ENCODE data around the gene INHBC.

INHBC gene

GRCh38 chr12:57470286-57470969 lies 35.8 kb downstream of the INHBC start:
- no peak for DNase-seq

- no peak for DNase-seq
Measured at GRCh38 chr12:57470970-57471656, 36.5 kb downstream of the INHBC start.

- DNase-seq = no peak
Measured at GRCh38 chr12:57471661-57472060, 37.1 kb downstream of the INHBC start.

- no peak for DNase-seq
Measured at GRCh38 chr12:57472391-57472790, 37.8 kb downstream of the INHBC start.

- no peak for DNase-seq
Measured at GRCh38 chr12:57473392-57473791, 38.8 kb downstream of the INHBC start.

GRCh38 chr12:57473886-57474285 lies 39.3 kb downstream of the INHBC start:
- DNase-seq = no peak

GRCh38 chr12:57474430-57474829 lies 39.8 kb downstream of the INHBC start:
- DNase-seq = no peak

GRCh38 chr12:57474862-57475261 lies 40.3 kb downstream of the INHBC start:
- peak; percentile 22 for DNase-seq

- no peak for DNase-seq
Measured at GRCh38 chr12:57475271-57476161, 40.9 kb downstream of the INHBC start.

- no peak for DNase-seq
Measured at GRCh38 chr12:57476162-57476992, 41.8 kb downstream of the INHBC start.

- no peak for DNase-seq
Measured at GRCh38 chr12:57476993-57477709, 42.6 kb downstream of the INHBC start.

- DNase-seq = no peak
Measured at GRCh38 chr12:57477710-57478681, 43.4 kb downstream of the INHBC start.

GRCh38 chr12:57479043-57479375 lies 44.4 kb downstream of the INHBC start:
- DNase-seq = no peak

GRCh38 chr12:57479376-57480115 lies 45.0 kb downstream of the INHBC start, which contains the start of gene ARHGAP9:
Gene ARHGAP9 (minus strand): TSS chr12:57479866. CDS start chr12:57479406, 460 bp downstream.
- DNase-seq = no peak

- no peak for DNase-seq
Measured at GRCh38 chr12:57481671-57482070, 47.1 kb downstream of the INHBC start.

GRCh38 chr12:57483466-57483865 lies 48.9 kb downstream of the INHBC start:
- no peak for DNase-seq

GRCh38 chr12:57485695-57486094 lies 51.1 kb downstream of the INHBC start:
- DNase-seq = no peak

- no peak for DNase-seq
Measured at GRCh38 chr12:57487055-57487596, 52.5 kb downstream of the INHBC start.

GRCh38 chr12:57487597-57488401 lies 53.2 kb downstream of the INHBC start, which contains the start of gene MARS1:
Gene MARS1 (plus strand): TSS chr12:57488068. CDS start chr12:57488091, 23 bp downstream.
- peak; percentile 97 for DNase-seq
